Measurements from ENCODE around the gene MAP6.

MAP6 gene

DNA sequence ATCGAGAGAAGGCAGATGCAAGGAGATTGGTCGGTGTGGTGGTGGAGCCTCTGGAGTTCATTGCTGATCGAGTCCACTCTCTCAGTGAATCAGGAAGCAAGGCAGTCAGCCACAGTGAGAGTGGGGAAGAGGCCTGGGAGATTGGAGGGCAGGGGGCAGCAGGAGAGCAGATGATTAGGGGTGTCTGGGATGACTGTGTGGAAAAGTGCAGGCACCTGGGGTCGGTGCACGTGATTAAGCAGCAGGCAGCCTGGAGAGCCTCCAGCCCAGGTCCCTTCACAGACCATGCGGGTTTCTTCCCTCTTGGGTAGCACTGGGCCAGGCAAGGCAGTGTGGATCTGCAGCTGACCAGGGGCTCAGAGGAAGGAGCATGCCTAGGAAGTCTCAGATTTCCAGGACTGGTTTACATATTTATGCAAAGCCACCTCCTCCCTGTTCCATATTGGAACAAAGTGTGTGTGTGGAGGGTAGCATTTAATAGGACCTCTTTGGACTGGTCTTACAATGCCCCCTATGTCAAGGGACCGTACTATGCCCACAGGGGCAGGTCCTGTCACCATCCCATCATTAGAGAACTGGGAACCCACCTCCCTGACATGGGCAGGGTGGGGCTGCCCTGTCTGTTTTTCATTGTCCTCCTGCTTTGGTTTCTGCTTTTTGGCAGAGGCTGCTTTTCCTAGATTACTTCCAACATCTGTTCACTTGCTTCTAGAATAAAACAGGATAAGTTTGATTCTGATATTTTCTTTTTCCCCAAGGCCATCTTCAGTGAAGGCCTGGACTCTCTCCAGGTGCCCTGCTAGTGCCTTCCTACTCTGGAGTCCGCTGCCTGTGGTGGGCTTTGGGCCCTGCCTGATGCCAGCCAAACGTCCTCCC is 129.1 kb downstream of the MAP6 start:
- in situ Hi-C loops (cut with HindIII; ENCODE audit: low pct_unique_long_range_greater_than_20kb, low sequenced_read_pairs): no loop called here
- DNase-seq (ENCODE audit: low read depth in 1 of 2, low spot score in 1 of 2): no peak
- no peak for TF ChIP-seq JUND (IDR thresholded peaks at IDR 0.05; ENCODE audit: low read depth)

DNA sequence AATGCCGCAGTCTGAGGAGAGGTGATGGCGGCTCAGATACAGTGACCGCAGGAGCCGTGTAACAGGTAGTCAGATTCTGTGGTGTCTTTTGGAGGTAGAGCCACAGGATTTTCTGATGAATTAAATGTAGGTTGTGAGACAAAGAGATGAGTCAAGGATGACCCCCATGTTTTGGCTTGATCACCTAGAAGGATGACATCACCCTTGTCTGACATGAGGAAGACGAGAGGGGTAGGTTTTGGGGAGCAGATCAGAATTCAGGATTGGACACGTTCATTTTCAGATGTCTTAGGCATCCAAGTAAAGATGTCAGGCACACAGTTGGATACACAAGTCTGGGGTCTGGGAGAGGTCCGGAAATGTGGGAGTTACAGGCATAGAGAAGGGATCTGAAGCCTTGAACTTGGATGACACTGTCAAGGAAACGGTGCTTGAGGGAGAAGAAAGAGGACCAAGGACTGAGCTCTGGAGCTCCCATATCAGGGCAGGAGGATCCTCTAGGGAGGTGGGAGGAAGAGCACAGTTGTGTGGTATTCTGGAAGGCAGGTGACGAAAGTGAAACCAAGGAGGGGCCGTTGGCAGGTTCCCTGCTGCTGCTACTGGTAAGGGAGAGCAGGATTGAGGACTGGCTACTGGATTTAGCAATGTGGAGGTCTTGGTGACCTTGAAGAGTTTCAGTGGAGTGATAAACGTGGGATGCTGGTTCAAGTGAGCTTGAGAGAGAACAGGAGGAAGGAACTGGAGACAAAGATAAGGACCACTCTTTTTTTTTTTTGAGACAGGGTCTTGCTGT is 130.5 kb downstream of the MAP6 start:
- TF ChIP-seq JUND (IDR thresholded peaks at IDR 0.05; ENCODE audit: low read depth): no peak
- in situ Hi-C loops (cut with HindIII; ENCODE audit: low pct_unique_long_range_greater_than_20kb, low sequenced_read_pairs): no loop called here
- DNase-seq (ENCODE audit: low read depth in 1 of 2, low spot score in 1 of 2): no peak

DNA sequence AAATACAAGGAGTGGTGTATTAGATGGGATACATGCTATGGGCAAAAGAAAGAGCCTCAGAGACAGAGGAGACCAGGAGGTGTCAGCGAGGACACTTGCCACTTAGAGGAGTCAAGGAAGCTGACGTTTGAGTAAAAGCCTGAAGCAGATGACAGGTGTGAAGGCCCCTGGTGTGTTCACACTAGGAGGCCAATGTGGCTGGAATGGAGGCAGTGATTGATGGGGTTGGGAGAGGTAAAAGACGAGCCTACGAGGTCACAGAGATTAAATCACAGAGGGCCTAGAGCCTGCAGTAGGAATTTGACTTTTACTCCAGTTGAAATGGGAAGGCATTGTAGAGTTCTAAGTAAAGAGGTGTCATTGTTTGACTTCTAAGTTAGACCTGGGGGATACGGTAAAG is 131.1 kb downstream of the MAP6 start:
- no peak for DNase-seq (ENCODE audit: low read depth in 1 of 2, low spot score in 1 of 2)
- in situ Hi-C loops (cut with HindIII; ENCODE audit: low pct_unique_long_range_greater_than_20kb, low sequenced_read_pairs): no loop called here
- no peak for TF ChIP-seq JUND (IDR thresholded peaks at IDR 0.05; ENCODE audit: low read depth)

Measured in T47D (cell line).